Stomach (tissue), 4 donors: ENCODE data around the gene KCNN3.

Experiments used
- CTCF ChIP-seq, 7 experiments: fragments of 450-650 bp in 4 of 7; fragments of 200-600 bp in 3 of 7; sonication (generic) in 3 of 7; IDR thresholded peaks; one replicate each; pipeline ENCODE4 v1.5.1; 2016 to 2019; ENCODE audit warnings: antibody characterized with exemption in 7 of 7, control low read depth in 2 of 7, mild to moderate bottlenecking in 1 of 7
- POLR2A ChIP-seq, 4 donors: fragments of 450-650 bp; IDR thresholded peaks; one replicate each; pipeline ENCODE4 v1.6.1; 2016; ENCODE audit warnings: antibody characterized with exemption in 4 of 4, control low read depth in 2 of 4, mild to moderate bottlenecking in 1 of 4, moderate library complexity in 1 of 4

- TF ChIP-seq CTCF (IDR thresholded peaks at IDR 0.05) (no peak), POLR2A (IDR thresholded peaks at IDR 0.05) (no peak)
Measured at GRCh38 chr1:154845174-154845573, 24.9 kb downstream of the KCNN3 start.
